MCF 10A (cell line): ENCODE results near the gene TP53AIP1. TPM values are rescaled to one million over a fixed set of nuclear protein-coding genes. Genes with fewer than 3 reads are reported as not detected.

ENCODE experiments used
- BruUV-seq: library from RNA; stranded (reverse); fragments of 400-500 nt; replicated peaks from 2 replicates; lab custom pipeline; 2021; lab: Mats Ljungman, UMichigan
- CTCF ChIA-PET: fragments of 300-600 bp; sonication (Branson Sonifier 250); formaldehyde crosslinking; extraction: SDS; loops from one replicate; lab custom pipeline; 2021; ENCODE audit warnings: antibody characterized with exemption, inconsistent platforms; lab: Yijun Ruan, JAX
- POLR2A ChIA-PET: fragments of 300-600, 350-650 bp; sonication (Branson Sonifier 250); formaldehyde crosslinking; extraction: SDS; loops from one replicate; lab custom pipeline; 2020; ENCODE audit warnings: antibody characterized with exemption, inconsistent platforms; lab: Yijun Ruan, JAX
- DNase-seq: peaks from one replicate; pipeline ENCODE4 v3.0.0-alpha.2; 2018; ENCODE audit not compliant: unreplicated experiment
- H3K27ac Mint-ChIP-seq: one replicate; pipeline ENCODE4 v1.8.0; 2022; ENCODE audit warnings: mild to moderate bottlenecking, low read depth, mixed read lengths; ENCODE audit not compliant: unreplicated experiment
- H3K27me3 Mint-ChIP-seq: one replicate; pipeline ENCODE4 v1.8.0; 2022; ENCODE audit warnings: mixed read lengths; ENCODE audit not compliant: insufficient read depth, unreplicated experiment
- H3K36me3 Mint-ChIP-seq: one replicate; pipeline ENCODE4 v1.8.0; 2022; ENCODE audit warnings: mild to moderate bottlenecking, moderate library complexity, mixed read lengths; ENCODE audit not compliant: insufficient read depth, unreplicated experiment
- H3K4me1 Mint-ChIP-seq: one replicate; pipeline ENCODE4 v1.8.0; 2022; ENCODE audit warnings: mixed read lengths; ENCODE audit not compliant: insufficient read depth, unreplicated experiment
- H3K4me3 Mint-ChIP-seq: one replicate; pipeline ENCODE4 v1.8.0; 2022; ENCODE audit warnings: mild to moderate bottlenecking, moderate library complexity, mixed read lengths; ENCODE audit not compliant: unreplicated experiment
- H3K9me3 Mint-ChIP-seq: one replicate; pipeline ENCODE4 v1.8.0; 2022; ENCODE audit warnings: mixed read lengths; ENCODE audit not compliant: unreplicated experiment
- intact Hi-C: fragments of 100-400 bp; cut with micrococcal nuclease; formaldehyde crosslinking; loops from 2 replicates; pipeline ENCODE4 v1.14.1; 2022
- total RNA-seq: library from RNA; stranded (reverse); gene quantifications from 2 replicates; pipeline ENCODE4 v1.2.3, GENCODE V29; 2022
- TF ChIP-seq, protein P1 (sequence below): fragments of 200-600 bp; IDR thresholded peaks from one replicate; pipeline ENCODE4 v1.8.0; 2022; ENCODE audit warnings: antibody characterized with exemption, mild to moderate bottlenecking; ENCODE audit not compliant: unreplicated experiment

TP53AIP1 gene
- total RNA-seq, 1 experiment from 2014 or later, result 4.5 TPM

DNA sequence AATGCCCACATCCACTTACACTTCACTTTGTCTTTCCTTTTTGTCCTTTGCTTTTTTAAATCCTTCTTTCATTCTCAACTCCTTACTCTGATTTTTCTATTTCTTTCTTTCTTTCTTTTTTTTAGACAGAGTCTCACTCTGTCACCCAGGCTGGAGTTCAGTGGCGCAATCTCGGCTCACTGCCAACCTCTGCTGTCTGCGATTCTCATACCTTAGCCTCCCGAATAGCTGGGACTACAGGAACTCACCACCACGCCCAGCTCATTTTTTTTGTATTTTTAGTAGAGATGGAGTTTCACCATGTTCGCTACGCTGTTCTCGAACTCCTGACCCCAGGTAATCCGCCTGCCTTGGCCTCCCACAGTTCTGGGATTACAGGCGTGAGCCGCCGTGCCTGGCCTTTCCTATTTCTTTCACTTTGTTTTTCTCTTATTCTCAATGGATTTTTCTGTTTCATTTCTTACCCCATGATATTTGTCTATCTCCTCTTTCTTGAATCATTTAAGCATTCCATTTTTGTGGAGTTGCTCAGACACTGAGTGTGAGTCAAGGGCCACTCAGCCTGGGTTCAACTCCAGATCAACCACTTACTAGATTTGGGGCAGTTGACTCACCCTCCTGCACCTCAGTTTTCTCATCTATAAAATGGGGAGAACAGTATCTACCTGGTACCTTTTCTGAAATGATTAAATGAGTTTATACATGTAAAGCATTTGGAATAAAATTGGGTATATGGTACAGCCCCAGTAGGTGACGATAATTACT is 43.9 kb downstream of the TP53AIP1 start:
- H3K27ac Mint-ChIP-seq, result no peak overlapping the region
- no TSS peak for BruUV-seq
- POLR2A ChIA-PET, result interaction anchor here (1.3 kb wide), 1 partner anchor 9 kb away, joined by 16 read pairs; no protein-coding TSS in a partner anchor
- H3K27me3 Mint-ChIP-seq, result no peaks in the 10 kb centered on the region
- peaks cover 38% of the 10 kb centered on the region for H3K4me1 Mint-ChIP-seq
- CTCF ChIA-PET, result interaction anchor here (0.6 to 1.2 kb wide), 5 partner anchors 13 to 59 kb away, joined by 3 to 5 read pairs (median 3); no protein-coding TSS in a partner anchor
- H3K36me3 Mint-ChIP-seq, result no peaks in the 10 kb centered on the region
- DNase-seq, result peak; percentile 85
- H3K4me3 Mint-ChIP-seq, result no peak overlapping the region
- no peaks in the 10 kb centered on the region for H3K9me3 Mint-ChIP-seq
- TF ChIP-seq, protein P1, sequence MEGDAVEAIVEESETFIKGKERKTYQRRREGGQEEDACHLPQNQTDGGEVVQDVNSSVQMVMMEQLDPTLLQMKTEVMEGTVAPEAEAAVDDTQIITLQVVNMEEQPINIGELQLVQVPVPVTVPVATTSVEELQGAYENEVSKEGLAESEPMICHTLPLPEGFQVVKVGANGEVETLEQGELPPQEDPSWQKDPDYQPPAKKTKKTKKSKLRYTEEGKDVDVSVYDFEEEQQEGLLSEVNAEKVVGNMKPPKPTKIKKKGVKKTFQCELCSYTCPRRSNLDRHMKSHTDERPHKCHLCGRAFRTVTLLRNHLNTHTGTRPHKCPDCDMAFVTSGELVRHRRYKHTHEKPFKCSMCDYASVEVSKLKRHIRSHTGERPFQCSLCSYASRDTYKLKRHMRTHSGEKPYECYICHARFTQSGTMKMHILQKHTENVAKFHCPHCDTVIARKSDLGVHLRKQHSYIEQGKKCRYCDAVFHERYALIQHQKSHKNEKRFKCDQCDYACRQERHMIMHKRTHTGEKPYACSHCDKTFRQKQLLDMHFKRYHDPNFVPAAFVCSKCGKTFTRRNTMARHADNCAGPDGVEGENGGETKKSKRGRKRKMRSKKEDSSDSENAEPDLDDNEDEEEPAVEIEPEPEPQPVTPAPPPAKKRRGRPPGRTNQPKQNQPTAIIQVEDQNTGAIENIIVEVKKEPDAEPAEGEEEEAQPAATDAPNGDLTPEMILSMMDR, result no peak
- intact Hi-C loops, result no loop called here

DNA sequence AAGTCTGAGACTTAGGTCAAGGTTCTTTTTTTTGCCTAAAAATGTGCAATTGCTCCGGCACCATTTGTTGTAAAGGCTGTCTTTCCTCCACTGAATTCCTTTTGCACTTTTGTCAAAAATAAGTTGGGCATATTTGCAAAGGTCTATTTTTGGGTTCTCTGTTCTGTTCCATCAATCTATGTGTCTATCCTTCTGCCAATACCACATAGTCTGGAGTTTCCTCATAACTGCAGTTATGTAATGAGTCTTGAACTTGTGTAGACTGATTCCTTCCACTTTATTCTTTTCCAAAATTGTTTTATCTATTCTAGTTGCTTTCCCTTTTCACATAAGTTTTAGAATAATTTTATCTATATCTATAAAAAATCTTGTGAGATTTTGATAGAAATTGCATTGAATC is 44.8 kb downstream of the TP53AIP1 start:
- BruUV-seq, result no TSS peak
- no peaks in the 10 kb centered on the region for H3K9me3 Mint-ChIP-seq

DNA sequence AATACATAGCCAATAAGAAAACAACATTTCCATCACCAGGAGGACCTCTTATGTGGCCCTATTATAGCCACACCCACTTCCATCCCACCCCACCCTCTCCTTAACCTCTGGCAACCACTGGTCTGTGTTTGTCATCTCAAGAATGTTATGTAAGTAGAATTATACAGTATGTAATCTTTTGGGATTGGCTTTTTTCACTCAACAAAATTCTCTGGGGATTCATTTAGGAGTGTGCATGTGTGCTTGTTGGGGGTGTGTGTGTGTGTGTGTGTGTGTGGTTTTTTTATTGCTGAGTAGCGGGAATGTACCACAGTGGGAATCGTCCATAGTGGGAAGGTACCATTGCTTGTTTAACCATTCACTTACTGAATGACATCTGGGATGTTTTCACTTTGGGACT is 46.3 kb downstream of the TP53AIP1 start:
- H3K4me1 Mint-ChIP-seq, result peaks cover 21% of the 10 kb centered on the region
- CTCF ChIA-PET, result no interaction called here
- POLR2A ChIA-PET, result no interaction called here
- no TSS peak for BruUV-seq
- no peak overlapping the region for H3K4me3 Mint-ChIP-seq
- H3K36me3 Mint-ChIP-seq, result no peaks in the 10 kb centered on the region
- no peak for DNase-seq
- TF ChIP-seq, protein P1, result no peak
- no peaks in the 10 kb centered on the region for H3K27me3 Mint-ChIP-seq
- H3K9me3 Mint-ChIP-seq, result no peaks in the 10 kb centered on the region
- intact Hi-C loops, result no loop called here
- H3K27ac Mint-ChIP-seq, result no peak overlapping the region

More for the DNA sequence above, 44.8 kb downstream of the TP53AIP1 start:
- Mint-ChIP-seq H3K4me3 (no peak overlapping the region), H3K27me3 (no peaks in the 10 kb centered on the region), H3K27ac (no peak overlapping the region), H3K4me1 (peaks cover 28% of the 10 kb centered on the region), H3K36me3 (no peaks in the 10 kb centered on the region)
- TF ChIP-seq, protein P1, result no peak
- CTCF ChIA-PET, result interaction anchor here (0.9 to 1.2 kb wide), 2 partner anchors 12 to 59 kb away, joined by 3 to 4 read pairs; no protein-coding TSS in a partner anchor
- intact Hi-C loops, result no loop called here
- DNase-seq, result peak; percentile 52
- POLR2A ChIA-PET, result interaction anchor here (1.3 kb wide), 1 partner anchor 10 kb away, joined by 16 read pairs; no protein-coding TSS in a partner anchor

DNA sequence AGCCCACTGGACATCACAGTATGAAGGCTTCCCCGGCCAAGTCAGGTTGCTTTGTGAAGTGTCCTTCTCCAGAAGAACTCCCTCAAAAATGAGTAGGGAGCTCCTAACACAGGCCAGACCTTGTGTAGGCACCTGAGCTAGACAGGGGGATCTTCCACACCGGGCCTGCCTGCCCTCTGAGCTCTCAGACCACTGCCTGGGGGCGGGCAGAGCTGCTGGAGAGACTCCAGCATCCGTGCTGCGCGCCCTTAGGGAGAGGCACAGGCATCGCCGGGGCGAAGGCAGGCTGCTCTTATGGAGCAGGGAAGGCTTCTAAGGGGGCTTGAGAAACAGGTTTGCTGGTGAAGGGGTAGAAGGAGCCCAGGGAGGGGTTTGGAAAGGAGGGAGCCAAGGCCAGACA is 47.1 kb downstream of the TP53AIP1 start:
- peaks cover 21% of the 10 kb centered on the region for H3K4me1 Mint-ChIP-seq
- no peaks in the 10 kb centered on the region for H3K9me3 Mint-ChIP-seq
- H3K4me3 Mint-ChIP-seq, result no peak overlapping the region
- TF ChIP-seq, protein P1, result no peak
- CTCF ChIA-PET, result interaction anchor here (13.1 kb wide), 1 partner anchor 55 kb away, joined by 598 read pairs; the partner anchor contains the start of gene TP53AIP1
- H3K27ac Mint-ChIP-seq, result no peak overlapping the region
- no peaks in the 10 kb centered on the region for H3K27me3 Mint-ChIP-seq
- no peak for DNase-seq
- H3K36me3 Mint-ChIP-seq, result no peaks in the 10 kb centered on the region
- POLR2A ChIA-PET, result no interaction called here
- intact Hi-C loops, result no loop called here
- BruUV-seq, result no TSS peak
